Heart left ventricle (tissue), 16 donors: ENCODE measurements around the gene CYP46A1. TPM values are rescaled to one million over a fixed set of nuclear protein-coding genes. Genes with fewer than 3 reads are reported as not detected.

Experiments
- ATAC-seq, 4 donors: fragments of 200-7000 bp; cut with Tn5 transposase; one replicate each; pipeline ENCODE4 v1.9.1; 2020 to 2022; ENCODE audit warnings: moderate library complexity in 4 of 4, mild to moderate bottlenecking in 3 of 4, moderate number of reproducible peaks in 1 of 4
- DNase-seq, 5 donors: peaks; one replicate each; pipeline ENCODE4 v3.0.0-alpha.2; 2020
- H3K27ac ChIP-seq, 12 donors: fragments of 200-600 bp; sonication (generic) in 4 of 12; one replicate each; pipeline versions ENCODE4 v1.5.0 to v1.8.0; 2016 to 2022; ENCODE audit warnings: mild to moderate bottlenecking in 2 of 12
- H3K27me3 ChIP-seq, 9 donors: fragments of 200-600 bp; sonication (generic) in 2 of 9; one replicate each; pipeline versions ENCODE4 v1.5.1 to v1.8.0; 2016 to 2022; ENCODE audit warnings: mild to moderate bottlenecking in 3 of 9
- H3K36me3 ChIP-seq, 9 donors: fragments of 200-600 bp; sonication (generic) in 2 of 9; one replicate each; pipeline versions ENCODE4 v1.5.0 to v1.8.0; 2018 to 2022; ENCODE audit warnings: mild to moderate bottlenecking in 2 of 9
- H3K4me1 ChIP-seq, 12 donors: fragments of 200-600 bp; sonication (generic) in 4 of 12; one replicate each; pipeline versions ENCODE4 v1.5.0 to v1.8.0; 2016 to 2022; ENCODE audit warnings: mild to moderate bottlenecking in 3 of 12
- H3K4me3 ChIP-seq, 12 donors: fragments of 200-600 bp; sonication (generic) in 4 of 12; one replicate each; pipeline versions ENCODE4 v1.5.0 to v1.8.0; 2017 to 2022; ENCODE audit warnings: mild to moderate bottlenecking in 9 of 12, moderate library complexity in 4 of 12
- H3K9me3 ChIP-seq, 12 donors: fragments of 200-600 bp; sonication (generic) in 4 of 12; one replicate each; pipeline versions ENCODE4 v1.5.0 to v1.8.0; 2016 to 2022; ENCODE audit warnings: mild to moderate bottlenecking in 1 of 12
- POLR2A ChIP-seq, 2 donors: fragments of 450-650 bp; IDR thresholded peaks; one replicate each; pipeline ENCODE4 v1.6.1; 2017; ENCODE audit warnings: antibody characterized with exemption in 2 of 2, mild to moderate bottlenecking in 2 of 2, moderate library complexity in 2 of 2
- WGBS, 4 donors: extraction: QIAGEN DNeasy Blood & Tissue Kit in 2 of 4; methylation state at CpG; one replicate each; pipeline versions ENCODE4 v1.1.5 to v1.1.7; 2013 to 2018; 5-methylcytosine and 5-hydroxymethylcytosine counted together
- intact Hi-C, 10 donors: fragments of 100-400 bp; cut with DNase I; formaldehyde crosslinking; loops; one replicate each; pipeline versions ENCODE4 v1.11.1 to v1.14.2; 2022
- polyA plus RNA-seq, 2 donors: library from polyadenylated mRNA; stranded (reverse); fragments of 200-250 nt; gene quantifications; one replicate each; pipeline ENCODE4 v1.2.3, GENCODE V29; 2013
- total RNA-seq, 9 donors: library from RNA; depleted of rRNA in 2 of 9; stranded (reverse); fragments of >200 nt in 2 of 9; fragmentation: NEBNext Ultra II Directional in 3 of 9; extraction: Animal tissue kit (Norgen Biotek cat#: 25700) in 3 of 9; gene quantifications; one replicate each; pipeline versions ENCODE4 v1.1.0 to v1.2.4, GENCODE V29; 2016 to 2023
- TF ChIP-seq, protein P1 (sequence below), 12 donors: fragments of 200-600 bp; sonication (generic) in 4 of 12; IDR thresholded peaks; one replicate each; pipeline versions ENCODE4 v1.5.0 to v1.8.0; 2018 to 2022; ENCODE audit warnings: antibody characterized with exemption in 12 of 12, mild to moderate bottlenecking in 5 of 12
- donor health status: ischemic (EF 13 %, LVEDD 7.1; RV severe dilation, severe dysfunction).
- donor health status: healthy with polysubstance abuse.
- donor health status: DM: no; HTN: yes; CAD: no.
- donor health status: DM: no; HTN: no; CAD: no.
- donor health status: ischemic (EF 25% LVEDD 6.9; RV normal size, moderate dysfunction).
- donor health status: ischemic (EF 25% LVEDD 5.7; RV mildly dilated, moderate dysfunction).
- donor health status: healthy.
- donor health status: DM: yes; HTN: yes; CAD: no.
- donor health status: ischemic (EF 35%, LVEDD 5.7; RV mildly dilated, moderate dysfunction).
- donor health status: nonischemic (EF 11% LVEDD 7.7; RV severe dilation, severe dysfunction).
- donor health status: DM: yes; HTN: yes; CAD: no.
- donor health status: PGD.
- donor health status: ischemic (EF 29% LVEDD 5.4; RV normal size, mild dysfunction).
- donor health status: nonischemic (EF 23%, LVEDD 6.1; RV moderate dilation, normal function).

Gene CYP46A1
- total and polyA plus RNA-seq, 11 donors, result 1.5 to 8.0 (median 3.4) TPM

DNA sequence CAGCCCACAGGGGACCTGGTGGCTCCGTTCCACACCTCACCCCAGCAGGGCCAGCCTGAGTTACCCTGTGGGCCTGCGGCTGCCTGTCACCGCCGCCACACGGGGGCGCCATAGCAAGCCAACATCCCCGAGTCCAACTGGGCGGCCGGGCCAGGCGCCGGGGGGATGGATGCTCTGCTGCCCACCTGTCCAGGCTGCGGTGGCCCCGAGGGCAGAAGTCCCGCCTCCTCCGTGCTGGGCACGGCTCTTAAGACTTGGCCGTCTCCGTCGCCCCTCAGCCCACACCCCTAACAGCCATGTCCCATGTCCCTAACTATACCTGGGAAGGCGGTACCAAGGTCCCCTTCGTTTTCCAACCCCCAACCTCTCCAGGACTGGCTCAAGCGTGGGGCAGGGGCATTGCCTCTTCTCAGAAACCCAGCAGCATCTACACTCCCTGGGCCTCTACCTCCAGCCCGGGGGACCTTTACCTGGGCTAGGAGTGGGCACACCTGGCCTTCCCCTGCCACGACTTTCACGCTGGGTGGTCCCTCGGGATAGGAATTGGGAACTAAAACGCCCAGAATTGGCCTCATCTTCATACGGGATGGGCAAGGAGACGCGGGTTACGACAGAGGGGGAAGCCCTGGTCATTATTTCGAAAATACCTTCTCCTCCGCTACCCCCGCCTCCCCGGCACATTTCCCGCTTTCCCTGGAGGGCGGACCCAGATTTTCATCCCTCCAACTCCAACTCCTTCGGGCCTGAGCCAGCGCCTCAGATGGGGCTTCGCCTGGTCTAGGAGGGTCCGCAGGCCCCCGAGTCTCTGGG lies 1.1 kb upstream of the CYP46A1 start:
- no peaks in the 10 kb centered on the region for H3K36me3 ChIP-seq
- intact Hi-C loops, result loop anchor here (1.0 to 5.0 kb wide), 4 partner anchors 44 to 204 kb away; no protein-coding TSS in a partner anchor
- WGBS, 4 donors, result 1 to 2% (median 1%) methylated on average over 24 to 42 of the region's 42 CpGs

DNA sequence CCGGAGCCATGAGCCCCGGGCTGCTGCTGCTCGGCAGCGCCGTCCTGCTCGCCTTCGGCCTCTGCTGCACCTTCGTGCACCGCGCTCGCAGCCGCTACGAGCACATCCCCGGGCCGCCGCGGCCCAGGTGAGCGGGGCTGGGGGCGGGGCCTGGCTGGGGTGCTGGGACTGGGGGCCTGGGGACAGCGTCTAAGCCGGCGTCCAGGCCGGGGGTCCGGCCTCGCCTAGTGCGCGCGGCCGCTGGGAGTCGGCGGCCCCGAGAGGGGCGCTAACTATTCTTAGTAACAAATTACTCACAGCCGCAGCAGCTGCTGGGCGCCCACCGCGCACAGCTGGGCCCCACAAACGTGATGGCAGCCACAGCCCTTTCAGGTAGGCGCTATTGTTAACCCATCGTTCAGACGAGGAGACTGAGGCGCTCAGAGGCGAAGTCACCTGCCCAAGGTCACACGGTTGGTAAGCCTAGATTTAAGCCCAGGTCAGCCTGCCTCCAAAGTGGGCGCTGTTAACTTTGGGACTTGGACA lies 374 bp downstream of the CYP46A1 start:
- Histone ChIP-seq H3K27me3 (peaks cover 0 to 8% (median 0%) of the 10 kb centered on the region in 9 donors), H3K4me3 (peak overlapping the region; percentile 56 to 96 (median 75)), H3K9me3 (no peaks in the 10 kb centered on the region), H3K27ac (peak overlapping the region in 9 of 12 donors; percentile 67 to 80 (median 74)), H3K4me1 (peaks cover 0 to 24% (median 13%) of the 10 kb centered on the region in 12 donors), H3K36me3 (no peaks in the 10 kb centered on the region)
- DNase-seq (no peak), ATAC-seq (no peak)
- 5 to 60% (median 7%) methylated on average over 1 to 45 of the region's 45 CpGs for WGBS, 4 donors
- intact Hi-C loops, result loop anchor here in 5 of 10 donors (2.0 to 5.0 kb wide), 3 partner anchors 43 to 203 kb away; partner anchors contain the start of gene EML1 (in 1 of the 5)
- TF ChIP-seq POLR2A (IDR thresholded peaks at IDR 0.05), result no peak
- TF ChIP-seq, protein P1, sequence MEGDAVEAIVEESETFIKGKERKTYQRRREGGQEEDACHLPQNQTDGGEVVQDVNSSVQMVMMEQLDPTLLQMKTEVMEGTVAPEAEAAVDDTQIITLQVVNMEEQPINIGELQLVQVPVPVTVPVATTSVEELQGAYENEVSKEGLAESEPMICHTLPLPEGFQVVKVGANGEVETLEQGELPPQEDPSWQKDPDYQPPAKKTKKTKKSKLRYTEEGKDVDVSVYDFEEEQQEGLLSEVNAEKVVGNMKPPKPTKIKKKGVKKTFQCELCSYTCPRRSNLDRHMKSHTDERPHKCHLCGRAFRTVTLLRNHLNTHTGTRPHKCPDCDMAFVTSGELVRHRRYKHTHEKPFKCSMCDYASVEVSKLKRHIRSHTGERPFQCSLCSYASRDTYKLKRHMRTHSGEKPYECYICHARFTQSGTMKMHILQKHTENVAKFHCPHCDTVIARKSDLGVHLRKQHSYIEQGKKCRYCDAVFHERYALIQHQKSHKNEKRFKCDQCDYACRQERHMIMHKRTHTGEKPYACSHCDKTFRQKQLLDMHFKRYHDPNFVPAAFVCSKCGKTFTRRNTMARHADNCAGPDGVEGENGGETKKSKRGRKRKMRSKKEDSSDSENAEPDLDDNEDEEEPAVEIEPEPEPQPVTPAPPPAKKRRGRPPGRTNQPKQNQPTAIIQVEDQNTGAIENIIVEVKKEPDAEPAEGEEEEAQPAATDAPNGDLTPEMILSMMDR (IDR thresholded peaks at IDR 0.05), result no peak

More for the DNA sequence above, 1.1 kb upstream of the CYP46A1 start:
- TF ChIP-seq, protein P1 (IDR thresholded peaks at IDR 0.05), result peak; percentile 84 to 95 (median 94)
- no peak for TF ChIP-seq POLR2A (IDR thresholded peaks at IDR 0.05)
- Histone ChIP-seq H3K27ac (peak overlapping the region; percentile 14 to 92 (median 80)), H3K4me1 (peaks cover 0 to 20% (median 13%) of the 10 kb centered on the region in 12 donors), H3K9me3 (peaks cover 0 to 12% (median 5%) of the 10 kb centered on the region in 12 donors), H3K4me3 (peak overlapping the region; percentile 53 to 96 (median 76)), H3K27me3 (peaks cover 0 to 6% (median 0%) of the 10 kb centered on the region in 9 donors)
- ATAC-seq (peak in 3 of 4 donors; percentile 39 to 61 (median 52)), DNase-seq (peak; percentile 76 to 90 (median 83))

DNA sequence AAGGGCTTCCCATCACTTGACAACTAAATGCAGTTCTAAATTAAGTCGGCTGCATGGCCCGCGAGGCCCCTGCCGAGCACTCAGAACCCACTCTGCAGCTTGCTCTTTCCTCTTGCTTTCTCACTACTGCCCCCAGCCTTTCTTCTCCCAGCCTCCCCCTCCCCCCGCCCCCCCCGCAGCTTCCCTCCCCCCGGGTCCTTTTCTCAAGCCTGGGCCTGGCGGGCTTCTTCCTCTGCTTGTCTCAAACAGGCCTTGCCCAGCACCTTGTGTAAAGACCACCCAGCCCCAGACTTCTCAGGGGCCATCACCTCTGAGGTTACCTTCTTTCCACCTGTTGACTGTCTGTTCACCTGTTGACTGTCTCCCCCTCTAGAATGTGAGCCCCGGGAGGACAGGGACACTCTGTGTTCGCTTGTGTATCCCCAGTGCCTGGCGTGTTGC lies 1.1 kb downstream of the CYP46A1 start:
- H3K4me3 ChIP-seq, result no peak overlapping the region
- 52 to 66% (median 59%) methylated on average over 10 to 11 of the region's 11 CpGs for WGBS, 4 donors
- intact Hi-C loops, result loop anchor here in 1 of 10 donors (2.0 kb wide), 1 partner anchor 108 kb away; the partner anchor contains the start of gene EML1

More for the DNA sequence above, 1.1 kb downstream of the CYP46A1 start:
- H3K9me3 ChIP-seq, result no peaks in the 10 kb centered on the region
- H3K27me3 ChIP-seq, result peaks cover 0 to 8% (median 0%) of the 10 kb centered on the region in 9 donors
- no peak for ATAC-seq
- TF ChIP-seq POLR2A (IDR thresholded peaks at IDR 0.05), result no peak
- TF ChIP-seq, protein P1 (IDR thresholded peaks at IDR 0.05), result no peak
- no peak overlapping the region for H3K27ac ChIP-seq
- peak in 1 of 5 donors; percentile 16 for DNase-seq
- H3K36me3 ChIP-seq, result no peaks in the 10 kb centered on the region
- H3K4me1 ChIP-seq, result peaks cover 0 to 24% (median 13%) of the 10 kb centered on the region in 12 donors
